Measurements from ENCODE around the gene SHISA3. TPM values are rescaled to one million over a fixed set of nuclear protein-coding genes. Genes with fewer than 3 reads are reported as not detected.

Gene SHISA3
- total and polyA plus RNA-seq, 2 donors (not counting 1 experiment from before 2014, with no cell fraction given): 0.23 to 0.33 TPM

GRCh38 chr4:42410446-42410845 lies 13.2 kb downstream of the SHISA3 start:
- no peak overlapping the region for H3K27ac ChIP-seq (ENCODE audit: insufficient read depth, low read length)
- no peak for DNase-seq (ENCODE audit: low read depth in 2 of 2)
- H3K79me2 ChIP-seq (ENCODE audit: control insufficient read depth, insufficient read depth, low read length): no peaks in the 10 kb centered on the region
- no peaks in the 10 kb centered on the region for H4K20me1 ChIP-seq (ENCODE audit: control insufficient read depth, extremely low read depth, insufficient read depth, low read length)
- H3K9me3 ChIP-seq (ENCODE audit: control insufficient read depth, insufficient read depth, low read depth, low read length): no peaks in the 10 kb centered on the region
- no peaks in the 10 kb centered on the region for H3K36me3 ChIP-seq (ENCODE audit: control insufficient read depth, insufficient read depth, low read length)
- H3K4me2 ChIP-seq (ENCODE audit: extremely low read depth, insufficient read depth, low read length): no peak overlapping the region
- no peak for TF ChIP-seq EZH2 (IDR thresholded peaks at IDR 0.05; ENCODE audit: low read length, missing control alignments)
- TF ChIP-seq, protein P1, sequence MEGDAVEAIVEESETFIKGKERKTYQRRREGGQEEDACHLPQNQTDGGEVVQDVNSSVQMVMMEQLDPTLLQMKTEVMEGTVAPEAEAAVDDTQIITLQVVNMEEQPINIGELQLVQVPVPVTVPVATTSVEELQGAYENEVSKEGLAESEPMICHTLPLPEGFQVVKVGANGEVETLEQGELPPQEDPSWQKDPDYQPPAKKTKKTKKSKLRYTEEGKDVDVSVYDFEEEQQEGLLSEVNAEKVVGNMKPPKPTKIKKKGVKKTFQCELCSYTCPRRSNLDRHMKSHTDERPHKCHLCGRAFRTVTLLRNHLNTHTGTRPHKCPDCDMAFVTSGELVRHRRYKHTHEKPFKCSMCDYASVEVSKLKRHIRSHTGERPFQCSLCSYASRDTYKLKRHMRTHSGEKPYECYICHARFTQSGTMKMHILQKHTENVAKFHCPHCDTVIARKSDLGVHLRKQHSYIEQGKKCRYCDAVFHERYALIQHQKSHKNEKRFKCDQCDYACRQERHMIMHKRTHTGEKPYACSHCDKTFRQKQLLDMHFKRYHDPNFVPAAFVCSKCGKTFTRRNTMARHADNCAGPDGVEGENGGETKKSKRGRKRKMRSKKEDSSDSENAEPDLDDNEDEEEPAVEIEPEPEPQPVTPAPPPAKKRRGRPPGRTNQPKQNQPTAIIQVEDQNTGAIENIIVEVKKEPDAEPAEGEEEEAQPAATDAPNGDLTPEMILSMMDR (conservative IDR thresholded peaks at IDR 0.05 in 1 of 2, IDR thresholded peaks at IDR 0.05 in 1 of 2; ENCODE audit: low read depth in 1 of 2, low read length in 2 of 2): no peak
- no peaks in the 10 kb centered on the region for H3K4me1 ChIP-seq (ENCODE audit: control insufficient read depth, extremely low read depth, insufficient read depth, low read length)
- H3K4me3 ChIP-seq (replicated peaks in 1 of 4; ENCODE audit: control extremely low read depth in 1 of 4, insufficient read depth in 1 of 4, low read depth in 3 of 4, low read length in 4 of 4): no peak overlapping the region
- no peak overlapping the region for H3K9ac ChIP-seq (ENCODE audit: insufficient read depth, low read length)
- no peaks in the 10 kb centered on the region for H3K27me3 ChIP-seq (ENCODE audit: control insufficient read depth, insufficient read depth, low read length)
- H2AFZ ChIP-seq (ENCODE audit: low read length): no peak overlapping the region

DNA sequence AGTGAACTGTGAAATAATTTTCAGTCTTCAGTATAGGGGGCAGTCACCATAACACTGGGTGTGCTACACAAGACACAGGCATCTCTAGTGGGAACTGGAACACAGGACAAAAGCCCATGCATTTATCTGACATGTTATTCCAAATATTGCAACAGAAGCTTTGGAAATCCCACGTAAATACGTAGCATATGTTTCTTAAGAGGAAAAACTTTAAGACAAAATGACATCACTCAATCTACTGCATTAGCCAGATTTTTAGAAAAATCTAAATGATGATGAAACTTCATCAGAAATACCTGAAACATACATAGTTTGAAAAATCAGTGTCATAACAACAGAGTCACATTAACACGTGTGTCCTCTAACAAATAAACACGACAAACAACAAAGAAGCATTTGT lies 14.5 kb downstream of the SHISA3 start:
- peak in 1 of 2 donors; percentile 83 for DNase-seq (ENCODE audit: low read depth in 2 of 2)
- H3K9ac ChIP-seq (ENCODE audit: insufficient read depth, low read length): no peak overlapping the region
- no peak overlapping the region for H3K4me2 ChIP-seq (ENCODE audit: extremely low read depth, insufficient read depth, low read length)
- H2AFZ ChIP-seq (ENCODE audit: low read length): no peak overlapping the region
- no peaks in the 10 kb centered on the region for H3K36me3 ChIP-seq (ENCODE audit: control insufficient read depth, insufficient read depth, low read length)
- H3K4me1 ChIP-seq (ENCODE audit: control insufficient read depth, extremely low read depth, insufficient read depth, low read length): no peaks in the 10 kb centered on the region
- no peaks in the 10 kb centered on the region for H3K27me3 ChIP-seq (ENCODE audit: control insufficient read depth, insufficient read depth, low read length)
- no peak overlapping the region for H3K27ac ChIP-seq (ENCODE audit: insufficient read depth, low read length)
- no peaks in the 10 kb centered on the region for H3K9me3 ChIP-seq (ENCODE audit: control insufficient read depth, insufficient read depth, low read depth, low read length)
- TF ChIP-seq EZH2 (IDR thresholded peaks at IDR 0.05; ENCODE audit: low read length, missing control alignments): no peak
- TF ChIP-seq, protein P1 (conservative IDR thresholded peaks at IDR 0.05 in 1 of 2, IDR thresholded peaks at IDR 0.05 in 1 of 2; ENCODE audit: low read depth in 1 of 2, low read length in 2 of 2): no peak
- no peaks in the 10 kb centered on the region for H4K20me1 ChIP-seq (ENCODE audit: control insufficient read depth, extremely low read depth, insufficient read depth, low read length)
- no peaks in the 10 kb centered on the region for H3K79me2 ChIP-seq (ENCODE audit: control insufficient read depth, insufficient read depth, low read length)
- H3K4me3 ChIP-seq (replicated peaks in 1 of 4; ENCODE audit: control extremely low read depth in 1 of 4, insufficient read depth in 1 of 4, low read depth in 3 of 4, low read length in 4 of 4): peak overlapping the region in 1 of 4 experiments; percentile 0

GRCh38 chr4:42412251-42412650 lies 15.0 kb downstream of the SHISA3 start:
- peak overlapping the region; percentile 37 for H3K4me2 ChIP-seq (ENCODE audit: extremely low read depth, insufficient read depth, low read length)
- H3K9ac ChIP-seq (ENCODE audit: insufficient read depth, low read length): no peak overlapping the region
- no peak overlapping the region for H3K27ac ChIP-seq (ENCODE audit: insufficient read depth, low read length)
- H3K4me1 ChIP-seq (ENCODE audit: control insufficient read depth, extremely low read depth, insufficient read depth, low read length): no peaks in the 10 kb centered on the region
- H3K79me2 ChIP-seq (ENCODE audit: control insufficient read depth, insufficient read depth, low read length): no peaks in the 10 kb centered on the region
- no peaks in the 10 kb centered on the region for H3K27me3 ChIP-seq (ENCODE audit: control insufficient read depth, insufficient read depth, low read length)
- TF ChIP-seq, protein P1 (conservative IDR thresholded peaks at IDR 0.05 in 1 of 2, IDR thresholded peaks at IDR 0.05 in 1 of 2; ENCODE audit: low read depth in 1 of 2, low read length in 2 of 2): no peak
- no peak overlapping the region for H2AFZ ChIP-seq (ENCODE audit: low read length)
- no peaks in the 10 kb centered on the region for H3K36me3 ChIP-seq (ENCODE audit: control insufficient read depth, insufficient read depth, low read length)
- H3K4me3 ChIP-seq (replicated peaks in 1 of 4; ENCODE audit: control extremely low read depth in 1 of 4, insufficient read depth in 1 of 4, low read depth in 3 of 4, low read length in 4 of 4): peak overlapping the region in 1 of 4 experiments; percentile 0
- no peaks in the 10 kb centered on the region for H4K20me1 ChIP-seq (ENCODE audit: control insufficient read depth, extremely low read depth, insufficient read depth, low read length)
- no peaks in the 10 kb centered on the region for H3K9me3 ChIP-seq (ENCODE audit: control insufficient read depth, insufficient read depth, low read depth, low read length)
- peak; percentile 94 for DNase-seq (ENCODE audit: low read depth in 2 of 2)
